ENCODE results near the gene CNIH3. TPM values are rescaled to one million over a fixed set of nuclear protein-coding genes. Genes with fewer than 3 reads are reported as not detected.

CNIH3 gene
- total and polyA plus RNA-seq, 9 donors: 3.8 to 11.8 (median 8.3) TPM

DNA sequence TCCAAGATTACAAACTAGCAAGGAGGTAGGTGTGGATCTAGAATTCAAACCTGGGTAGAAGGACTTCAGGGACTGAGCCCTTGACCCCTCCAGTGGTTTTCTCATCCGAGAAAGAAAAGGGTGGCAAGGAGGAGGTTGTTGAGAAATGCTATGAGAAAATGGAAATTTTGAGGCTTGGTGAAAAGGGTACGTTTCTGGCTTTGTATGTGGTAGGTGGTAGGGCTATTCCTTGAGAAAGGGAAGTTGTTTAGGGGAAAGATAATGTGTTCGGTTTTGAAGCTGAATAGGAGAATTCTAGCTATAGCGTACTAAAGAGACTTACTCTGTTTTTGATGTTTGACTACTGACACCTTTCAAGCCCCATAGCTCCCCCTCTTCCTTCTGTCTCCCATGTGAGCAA, 133.8 kb downstream of the CNIH3 start:
- Histone ChIP-seq H3K36me3 (no peaks in the 10 kb centered on the region), H3K4me1 (ENCODE audit: insufficient read depth) (no peaks in the 10 kb centered on the region), H3K27me3 (no peaks in the 10 kb centered on the region), H3K27ac (no peak overlapping the region), H3K4me3 (no peak overlapping the region), H3K9me3 (no peaks in the 10 kb centered on the region)
- 92 to 94% (median 92%) methylated on average over 4 of the region's 4 CpGs for WGBS, 3 donors
- TF ChIP-seq, protein P1, sequence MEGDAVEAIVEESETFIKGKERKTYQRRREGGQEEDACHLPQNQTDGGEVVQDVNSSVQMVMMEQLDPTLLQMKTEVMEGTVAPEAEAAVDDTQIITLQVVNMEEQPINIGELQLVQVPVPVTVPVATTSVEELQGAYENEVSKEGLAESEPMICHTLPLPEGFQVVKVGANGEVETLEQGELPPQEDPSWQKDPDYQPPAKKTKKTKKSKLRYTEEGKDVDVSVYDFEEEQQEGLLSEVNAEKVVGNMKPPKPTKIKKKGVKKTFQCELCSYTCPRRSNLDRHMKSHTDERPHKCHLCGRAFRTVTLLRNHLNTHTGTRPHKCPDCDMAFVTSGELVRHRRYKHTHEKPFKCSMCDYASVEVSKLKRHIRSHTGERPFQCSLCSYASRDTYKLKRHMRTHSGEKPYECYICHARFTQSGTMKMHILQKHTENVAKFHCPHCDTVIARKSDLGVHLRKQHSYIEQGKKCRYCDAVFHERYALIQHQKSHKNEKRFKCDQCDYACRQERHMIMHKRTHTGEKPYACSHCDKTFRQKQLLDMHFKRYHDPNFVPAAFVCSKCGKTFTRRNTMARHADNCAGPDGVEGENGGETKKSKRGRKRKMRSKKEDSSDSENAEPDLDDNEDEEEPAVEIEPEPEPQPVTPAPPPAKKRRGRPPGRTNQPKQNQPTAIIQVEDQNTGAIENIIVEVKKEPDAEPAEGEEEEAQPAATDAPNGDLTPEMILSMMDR (IDR thresholded peaks at IDR 0.05): no peak
- TF ChIP-seq EP300 (IDR thresholded peaks at IDR 0.05) (no peak), POLR2A (IDR thresholded peaks at IDR 0.05) (no peak)
- no peak for DNase-seq
- intact Hi-C loops (cut with DNase I): no loop called here

DNA sequence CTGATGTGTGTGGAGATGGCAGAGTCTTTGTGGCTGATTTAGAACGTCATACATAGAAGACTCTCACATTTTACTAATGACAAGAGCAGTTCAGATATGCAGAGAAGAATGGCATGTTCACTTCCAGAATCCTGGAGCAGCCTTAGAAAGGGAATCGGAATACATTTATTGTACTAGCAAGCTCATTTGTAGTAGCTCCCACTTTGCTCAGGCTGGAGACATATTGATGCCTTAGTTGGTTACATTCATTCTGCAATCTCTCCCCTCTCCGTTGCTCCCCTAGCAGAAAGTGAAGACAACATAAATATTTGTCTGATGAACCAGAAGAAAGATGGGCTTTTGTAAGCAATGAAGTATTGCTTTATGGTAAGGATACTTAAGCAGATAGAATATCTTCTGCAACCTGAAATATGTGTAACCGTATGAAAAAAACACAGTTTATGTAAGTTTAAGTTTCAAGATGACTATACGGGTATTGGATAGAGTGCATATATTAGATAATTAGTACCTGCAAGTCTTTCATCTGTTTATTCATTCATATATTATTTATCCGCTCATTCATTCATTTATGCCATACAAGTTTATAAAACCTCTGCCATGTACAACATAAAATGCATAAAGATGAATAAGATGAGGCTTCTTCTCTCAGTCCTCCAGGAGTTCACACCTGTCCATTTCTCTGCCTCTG, 135.7 kb downstream of the CNIH3 start:
- intact Hi-C loops (cut with DNase I): no loop called here
- 75 to 84% (median 82%) methylated on average over 6 of the region's 6 CpGs for WGBS, 3 donors

DNA sequence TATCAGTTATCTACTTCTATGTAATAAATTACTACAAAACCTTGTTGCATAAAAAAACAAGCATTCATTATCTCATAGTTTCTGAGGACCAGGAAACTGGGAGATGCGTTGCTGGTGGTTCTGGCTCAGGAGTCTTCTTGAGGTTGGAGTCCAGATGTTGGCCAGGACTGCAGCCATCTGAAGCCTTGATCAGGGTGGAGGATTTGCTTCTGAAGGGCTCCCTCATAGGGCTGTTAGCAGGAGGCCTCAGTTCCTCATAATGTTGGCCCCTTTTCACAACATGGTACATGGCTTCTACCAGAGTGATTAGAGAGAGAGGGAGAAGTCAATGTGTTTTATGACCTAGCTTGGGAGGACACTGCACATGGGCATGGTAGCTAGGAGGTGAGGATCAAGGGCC, 137.4 kb downstream of the CNIH3 start:
- Histone ChIP-seq H3K36me3 (no peaks in the 10 kb centered on the region), H3K9me3 (no peaks in the 10 kb centered on the region), H3K27me3 (no peaks in the 10 kb centered on the region), H3K4me1 (ENCODE audit: insufficient read depth) (no peaks in the 10 kb centered on the region), H3K4me3 (no peak overlapping the region), H3K27ac (no peak overlapping the region)
- no peak for DNase-seq
- intact Hi-C loops (cut with DNase I): no loop called here
- TF ChIP-seq, protein P1 (IDR thresholded peaks at IDR 0.05): no peak
- TF ChIP-seq POLR2A (IDR thresholded peaks at IDR 0.05) (no peak), EP300 (IDR thresholded peaks at IDR 0.05) (no peak)
- 62 to 81% (median 77%) methylated on average over 1 of the region's 1 CpG for WGBS, 3 donors

More for the DNA sequence above, 135.7 kb downstream of the CNIH3 start:
- Histone ChIP-seq H3K4me3 (no peak overlapping the region), H3K27ac (no peak overlapping the region), H3K36me3 (no peaks in the 10 kb centered on the region), H3K4me1 (ENCODE audit: insufficient read depth) (no peaks in the 10 kb centered on the region), H3K9me3 (no peaks in the 10 kb centered on the region), H3K27me3 (no peaks in the 10 kb centered on the region)
- DNase-seq: no peak
- TF ChIP-seq POLR2A (IDR thresholded peaks at IDR 0.05) (no peak), EP300 (IDR thresholded peaks at IDR 0.05) (no peak)
- TF ChIP-seq, protein P1 (IDR thresholded peaks at IDR 0.05): no peak

DNA sequence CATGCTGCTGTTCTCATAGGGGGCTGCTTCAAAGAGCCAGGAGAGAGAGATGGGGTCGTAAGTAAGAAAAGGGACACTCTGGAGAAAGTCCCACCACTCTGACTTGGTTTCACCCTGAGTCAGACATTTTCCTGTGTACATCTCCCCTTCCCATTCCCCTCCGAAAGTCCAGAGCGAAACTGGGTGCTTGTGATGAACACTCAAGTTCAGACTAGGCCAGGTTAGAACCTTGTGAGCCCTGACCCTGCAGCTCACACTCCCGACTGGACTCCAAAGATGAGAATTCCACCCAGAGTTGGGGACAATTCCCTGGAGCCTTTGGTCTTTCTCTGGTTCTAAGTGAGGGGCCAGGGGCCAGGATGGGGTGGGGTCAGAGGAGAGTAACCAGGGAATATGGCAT, 139.5 kb downstream of the CNIH3 start:
- TF ChIP-seq EP300 (IDR thresholded peaks at IDR 0.05) (no peak), POLR2A (IDR thresholded peaks at IDR 0.05) (no peak)
- TF ChIP-seq, protein P1 (IDR thresholded peaks at IDR 0.05): no peak
- intact Hi-C loops (cut with DNase I): no loop called here
- H3K4me1 ChIP-seq (ENCODE audit: insufficient read depth): no peaks in the 10 kb centered on the region
- H3K27me3 ChIP-seq: no peaks in the 10 kb centered on the region
- no peak overlapping the region for H3K27ac ChIP-seq
- H3K4me3 ChIP-seq: no peak overlapping the region
- no peak for DNase-seq
- 85 to 93% (median 87%) methylated on average over 4 of the region's 4 CpGs for WGBS, 3 donors
- no peaks in the 10 kb centered on the region for H3K36me3 ChIP-seq
- no peaks in the 10 kb centered on the region for H3K9me3 ChIP-seq

Data from ovary (tissue), 9 donors.